Measurements from ENCODE around the gene CYBC1.

CYBC1 gene

GRCh38 chr17:82450357-82451106 lies at the start of gene CYBC1:
CYBC1 (minus strand) TSS chr17:82450752; CDS start chr17:82449254, 1,498 bp downstream.
- in situ Hi-C loops (cut with MboI; ENCODE audit: low sequenced_read_pairs) = no loop called here

GRCh38 chr17:82497483-82498405 lies 47.2 kb upstream of the CYBC1 start:
- in situ Hi-C loops (cut with MboI; ENCODE audit: low sequenced_read_pairs) = no loop called here

GRCh38 chr17:82496529-82497434 lies 46.2 kb upstream of the CYBC1 start:
- in situ Hi-C loops (cut with MboI; ENCODE audit: low sequenced_read_pairs) = no loop called here

- in situ Hi-C loops (cut with MboI; ENCODE audit: low sequenced_read_pairs) = no loop called here
Observed at GRCh38 chr17:82495844-82496528, 45.4 kb upstream of the CYBC1 start.

GRCh38 chr17:82494236-82495055 lies 43.9 kb upstream of the CYBC1 start:
- in situ Hi-C loops (cut with MboI; ENCODE audit: low sequenced_read_pairs) = no loop called here

GRCh38 chr17:82493226-82493781 lies 42.8 kb upstream of the CYBC1 start:
- in situ Hi-C loops (cut with MboI; ENCODE audit: low sequenced_read_pairs) = no loop called here

- in situ Hi-C loops (cut with MboI; ENCODE audit: low sequenced_read_pairs) = no loop called here
Observed at GRCh38 chr17:82492643-82493225, 42.2 kb upstream of the CYBC1 start.

- in situ Hi-C loops (cut with MboI; ENCODE audit: low sequenced_read_pairs) = no loop called here
Observed at GRCh38 chr17:82491533-82491932, 41.0 kb upstream of the CYBC1 start.

GRCh38 chr17:82491196-82491530 lies 40.6 kb upstream of the CYBC1 start:
- in situ Hi-C loops (cut with MboI; ENCODE audit: low sequenced_read_pairs) = no loop called here

GRCh38 chr17:82490512-82491195 lies 40.1 kb upstream of the CYBC1 start:
- in situ Hi-C loops (cut with MboI; ENCODE audit: low sequenced_read_pairs) = no loop called here

- in situ Hi-C loops (cut with MboI; ENCODE audit: low sequenced_read_pairs) = no loop called here
Observed at GRCh38 chr17:82489851-82490511, 39.4 kb upstream of the CYBC1 start.

GRCh38 chr17:82489117-82489516 lies 38.6 kb upstream of the CYBC1 start:
- in situ Hi-C loops (cut with MboI; ENCODE audit: low sequenced_read_pairs) = no loop called here

GRCh38 chr17:82487910-82488309 lies 37.4 kb upstream of the CYBC1 start:
- in situ Hi-C loops (cut with MboI; ENCODE audit: low sequenced_read_pairs) = no loop called here

GRCh38 chr17:82486231-82487094 lies 35.9 kb upstream of the CYBC1 start:
- in situ Hi-C loops (cut with MboI; ENCODE audit: low sequenced_read_pairs) = no loop called here

- in situ Hi-C loops (cut with MboI; ENCODE audit: low sequenced_read_pairs) = no loop called here
Observed at GRCh38 chr17:82483836-82484235, 33.3 kb upstream of the CYBC1 start.

- in situ Hi-C loops (cut with MboI; ENCODE audit: low sequenced_read_pairs) = no loop called here
Observed at GRCh38 chr17:82483204-82483660, 32.7 kb upstream of the CYBC1 start.

GRCh38 chr17:82480318-82480717 lies 29.8 kb upstream of the CYBC1 start:
- in situ Hi-C loops (cut with MboI; ENCODE audit: low sequenced_read_pairs) = no loop called here

Data from hTERT RPE-1 (cell line).